Left lung (tissue), 10 donors: Measurements from ENCODE around the gene ELFN1. TPM values are rescaled to one million over a fixed set of nuclear protein-coding genes. Genes with fewer than 3 reads are reported as not detected.

Source experiments
- ATAC-seq: fragments of 200-7000 bp; cut with Tn5 transposase; one replicate; pipeline ENCODE4 v1.9.1; 2020; ENCODE audit warnings: moderate library complexity
- DNase-seq, 4 donors: peaks; one replicate each; pipeline ENCODE4 v3.0.0-alpha.2; 2013 to 2020
- H3K27ac ChIP-seq, 2 donors: fragments of 200-600 bp; sonication (generic) in 1 of 2; one replicate each; pipeline versions ENCODE4 v1.5.0 to v1.8.0; 2020 to 2021
- H3K27me3 ChIP-seq, 2 donors: fragments of 200-600 bp; sonication (generic) in 1 of 2; one replicate each; pipeline versions ENCODE4 v1.5.0 to v1.8.0; 2020 to 2021
- H3K36me3 ChIP-seq, 2 donors: fragments of 200-600 bp; sonication (generic) in 1 of 2; one replicate each; pipeline versions ENCODE4 v1.5.0 to v1.8.0; 2020 to 2021
- H3K4me1 ChIP-seq, 2 donors: fragments of 200-600 bp; one replicate each; pipeline ENCODE4 v1.8.0; 2021
- H3K4me3 ChIP-seq, 2 donors: fragments of 200-600 bp; sonication (generic) in 1 of 2; one replicate each; pipeline versions ENCODE4 v1.5.0 to v1.8.0; 2020 to 2021; ENCODE audit warnings: mild to moderate bottlenecking in 1 of 2
- H3K9me3 ChIP-seq, 2 donors: fragments of 200-600 bp; sonication (generic) in 1 of 2; one replicate each; pipeline versions ENCODE4 v1.5.0 to v1.8.0; 2020 to 2021
- CTCF ChIP-seq, 2 donors: fragments of 200-600 bp; sonication (generic) in 1 of 2; IDR thresholded peaks; one replicate each; pipeline versions ENCODE4 v1.5.0 to v1.8.0; 2021; ENCODE audit warnings: antibody characterized with exemption in 2 of 2
- intact Hi-C, 2 donors: fragments of 100-400 bp; cut with DNase I; formaldehyde crosslinking; loops; one replicate each; pipeline versions ENCODE4 v1.11.2 to v1.14.2; 2022
- polyA plus RNA-seq, 6 donors: library from polyadenylated mRNA; unstranded; fragments of 120-200 nt; gene quantifications; one replicate each; pipeline ENCODE4 v1.2.1, GENCODE V29; 2013; ENCODE audit not compliant: insufficient read length in 6 of 6
- total RNA-seq, 2 donors: library from RNA; stranded (reverse); fragmentation: NEBNext Ultra II Directional; extraction: Animal tissue kit (Norgen Biotek cat#: 25700); gene quantifications; one replicate each; pipeline ENCODE4 v1.2.1, GENCODE V29; 2021
- donor health status: DM: no; HTN: yes; CAD: no.
- donor health status: DM: no; HTN: no; CAD: no.

ELFN1 gene
- total and polyA plus RNA-seq, 8 donors: 1.5 to 4.0 (median 2.7) TPM

- Histone ChIP-seq H3K27ac (no peak overlapping the region), H3K9me3 (no peaks in the 10 kb centered on the region), H3K4me1 (no peaks in the 10 kb centered on the region), H3K4me3 (no peak overlapping the region), H3K27me3 (peaks cover 0 to 63% of the 10 kb centered on the region in 2 donors), H3K36me3 (no peaks in the 10 kb centered on the region)
- ATAC-seq: no peak
- TF ChIP-seq CTCF (IDR thresholded peaks at IDR 0.05): no peak
- peak in 2 of 4 donors; percentile 9 to 47 for DNase-seq
- intact Hi-C loops: no loop called here
Observed at GRCh38 chr7:1692515-1693418, 22.7 kb downstream of the ELFN1 start.

- no peak overlapping the region for H3K27ac ChIP-seq
- intact Hi-C loops: no loop called here
- H3K36me3 ChIP-seq: no peaks in the 10 kb centered on the region
- no peak for ATAC-seq
- H3K9me3 ChIP-seq: no peaks in the 10 kb centered on the region
- H3K27me3 ChIP-seq: peaks cover 0 to 68% of the 10 kb centered on the region in 2 donors
- no peak overlapping the region for H3K4me3 ChIP-seq
- peak in 2 of 4 donors; percentile 30 to 71 for DNase-seq
- no peaks in the 10 kb centered on the region for H3K4me1 ChIP-seq
- TF ChIP-seq CTCF (IDR thresholded peaks at IDR 0.05): no peak
Observed at GRCh38 chr7:1693419-1693990, 23.4 kb downstream of the ELFN1 start.

DNA sequence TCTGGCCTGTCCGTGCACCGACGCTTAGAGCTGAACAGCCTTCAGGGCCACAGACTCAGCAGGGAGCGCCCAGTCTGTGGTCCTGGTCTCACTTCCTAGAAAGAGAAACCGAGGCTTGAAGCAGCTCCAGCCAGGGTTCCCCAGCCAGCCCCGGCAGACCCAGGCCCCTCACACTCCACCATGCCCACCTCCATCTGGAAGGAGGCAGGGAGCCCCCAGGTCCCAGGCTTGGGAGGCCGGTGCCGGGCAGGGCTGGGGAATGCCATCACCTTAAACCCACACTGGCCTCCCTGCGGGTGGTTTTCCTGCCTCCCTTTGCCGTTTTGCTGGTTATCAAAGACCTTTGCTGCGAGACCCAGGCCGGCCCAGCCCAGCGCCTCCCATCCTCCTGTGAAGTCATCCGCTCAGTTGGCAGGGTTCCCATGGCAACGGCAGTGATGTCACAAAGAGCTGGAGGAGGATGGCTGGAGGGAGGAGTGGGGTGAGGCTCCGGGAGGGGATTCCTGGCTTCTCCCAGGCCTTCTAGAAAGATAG is 24.0 kb downstream of the ELFN1 start:
- H3K9me3 ChIP-seq: no peaks in the 10 kb centered on the region
- H3K27ac ChIP-seq: no peak overlapping the region
- TF ChIP-seq CTCF (IDR thresholded peaks at IDR 0.05): no peak
- no peaks in the 10 kb centered on the region for H3K4me1 ChIP-seq
- no peak overlapping the region for H3K4me3 ChIP-seq
- intact Hi-C loops: no loop called here
- no peak for ATAC-seq
- DNase-seq: peak in 2 of 4 donors; percentile 24 to 73
- H3K27me3 ChIP-seq: peaks cover 0 to 72% of the 10 kb centered on the region in 2 donors
- no peaks in the 10 kb centered on the region for H3K36me3 ChIP-seq

- no peak overlapping the region for H3K27ac ChIP-seq
- no peaks in the 10 kb centered on the region for H3K36me3 ChIP-seq
- no peaks in the 10 kb centered on the region for H3K4me1 ChIP-seq
- ATAC-seq (no peak), DNase-seq (peak in 2 of 4 donors; percentile 21 to 71)
- no peaks in the 10 kb centered on the region for H3K9me3 ChIP-seq
- TF ChIP-seq CTCF (IDR thresholded peaks at IDR 0.05): no peak
- peaks cover 0 to 80% of the 10 kb centered on the region in 2 donors for H3K27me3 ChIP-seq
- intact Hi-C loops: no loop called here
- H3K4me3 ChIP-seq: no peak overlapping the region
Observed at GRCh38 chr7:1694611-1695511, 24.8 kb downstream of the ELFN1 start.
